Neuronal stem cell (in vitro differentiated cells): ENCODE data around the gene MED12L.
A peak's percentile ranks its signal among the peaks of the same experiment; 100 is the strongest.

Experiments
- DNase-seq: peaks from one replicate; pipeline ENCODE4 v3.0.0-alpha.2; 2013; ENCODE audit warnings: low spot score
- H2AFZ ChIP-seq: one replicate; pipeline ENCODE4 v1.6.1; 2013; ENCODE audit warnings: mild to moderate bottlenecking, low read length, inconsistent platforms
- H2AK5ac ChIP-seq: 2 replicates; pipeline ENCODE4 v1.6.1; 2013; ENCODE audit warnings: low read depth, mild to moderate bottlenecking, inconsistent platforms, low read length, moderate library complexity, mixed read lengths
- H2BK120ac ChIP-seq: 2 replicates; pipeline ENCODE4 v1.6.1; 2013; ENCODE audit warnings: low read depth, mild to moderate bottlenecking, inconsistent platforms, low read length, moderate library complexity, mixed read lengths
- H2BK12ac ChIP-seq: one replicate; pipeline ENCODE4 v1.6.1; 2013; ENCODE audit warnings: low read length, inconsistent platforms
- H2BK15ac ChIP-seq: 2 replicates; pipeline ENCODE4 v1.6.1; 2013; ENCODE audit warnings: mild to moderate bottlenecking, low read length, inconsistent platforms, mixed read lengths
- H2BK5ac ChIP-seq: one replicate; pipeline ENCODE4 v1.6.1; 2013; ENCODE audit warnings: inconsistent platforms, mild to moderate bottlenecking, low read length, moderate library complexity
- H3K14ac ChIP-seq: one replicate; pipeline ENCODE4 v1.6.1; 2013; ENCODE audit warnings: low read length, inconsistent platforms
- H3K18ac ChIP-seq: 2 replicates; pipeline ENCODE4 v1.6.1; 2013; ENCODE audit warnings: low read length, inconsistent platforms
- H3K23ac ChIP-seq: 2 replicates; pipeline ENCODE4 v1.6.1; 2013; ENCODE audit warnings: low read depth, mild to moderate bottlenecking, mixed read lengths, low read length, inconsistent platforms; ENCODE audit not compliant: poor library complexity
- H3K27ac ChIP-seq: replicated peaks from 3 replicates; pipeline ENCODE4 v1.5.1; 2013; ENCODE audit warnings: low read length, inconsistent platforms
- H3K27me3 ChIP-seq, 3 experiments: 2 replicates each; pipeline ENCODE4 v1.6.1; 2013; ENCODE audit warnings: low read length in 3 of 3, mild to moderate bottlenecking in 2 of 3, inconsistent platforms in 1 of 3, low read depth in 1 of 3, mixed read lengths in 1 of 3, moderate library complexity in 1 of 3; ENCODE audit not compliant: control insufficient read depth in 3 of 3, insufficient read depth in 3 of 3
- H3K36me3 ChIP-seq, 2 donors: replicated peaks in 1 of 2; 2 replicates each; pipeline ENCODE4 v1.6.1; 2013; ENCODE audit warnings: low read length in 2 of 2; ENCODE audit not compliant: control insufficient read depth in 2 of 2, insufficient read depth in 2 of 2
- H3K4ac ChIP-seq: 2 replicates; pipeline ENCODE4 v1.6.1; 2013; ENCODE audit warnings: inconsistent platforms, mild to moderate bottlenecking, low read length, moderate library complexity
- H3K4me1 ChIP-seq, 2 donors: 1 replicate in 1 of 2; 2 replicates in 1 of 2; pipeline ENCODE4 v1.6.1; 2013; ENCODE audit warnings: low read length in 2 of 2, low read depth in 1 of 2; ENCODE audit not compliant: control insufficient read depth in 2 of 2, insufficient read depth in 1 of 2
- H3K4me2 ChIP-seq: one replicate; pipeline ENCODE4 v1.6.1; 2013; ENCODE audit warnings: mild to moderate bottlenecking, low read length, inconsistent platforms; ENCODE audit not compliant: insufficient read depth, poor library complexity, severe bottlenecking
- H3K4me3 ChIP-seq, 2 donors: 2 replicates each; pipeline ENCODE4 v1.5.1; 2013; ENCODE audit warnings: low read length in 2 of 2, mild to moderate bottlenecking in 2 of 2, inconsistent platforms in 1 of 2, moderate library complexity in 1 of 2
- H3K79me1 ChIP-seq: one replicate; pipeline ENCODE4 v1.6.1; 2013; ENCODE audit warnings: low read depth, mild to moderate bottlenecking, inconsistent platforms, low read length, moderate library complexity
- H3K9ac ChIP-seq: one replicate; pipeline ENCODE4 v1.6.1; 2013; ENCODE audit warnings: mild to moderate bottlenecking, low read depth, low read length, inconsistent platforms; ENCODE audit not compliant: poor library complexity
- H3K9me3 ChIP-seq, 2 donors: replicated peaks in 1 of 2; 2 replicates each; pipeline versions ENCODE3 to v1.6.1; 2013; ENCODE audit warnings: low read length in 2 of 2, mild to moderate bottlenecking in 2 of 2, inconsistent platforms in 1 of 2, low read depth in 1 of 2, mixed read lengths in 1 of 2, moderate library complexity in 1 of 2; ENCODE audit not compliant: control insufficient read depth in 2 of 2, insufficient read depth in 1 of 2
- H4K8ac ChIP-seq: one replicate; pipeline ENCODE4 v1.6.1; 2013; ENCODE audit warnings: low read depth, mild to moderate bottlenecking, inconsistent platforms, low read length, moderate library complexity
- H4K91ac ChIP-seq: one replicate; pipeline ENCODE4 v1.6.1; 2013; ENCODE audit warnings: low read length, low read depth, mild to moderate bottlenecking, inconsistent platforms; ENCODE audit not compliant: poor library complexity
- WGBS, 2 donors: extraction: QIAGEN DNeasy Blood & Tissue Kit; methylation state at CpG; one replicate each; pipeline ENCODE4 v1.1.7; 2013; ENCODE audit warnings: missing lambda C conversion rate in 2 of 2, mixed read lengths in 1 of 2; ENCODE audit not compliant: insufficient read length in 2 of 2, insufficient replicate concordance in 1 of 2; ENCODE audit errors: extremely low coverage in 2 of 2; 5-methylcytosine and 5-hydroxymethylcytosine counted together

The MED12L gene

DNA sequence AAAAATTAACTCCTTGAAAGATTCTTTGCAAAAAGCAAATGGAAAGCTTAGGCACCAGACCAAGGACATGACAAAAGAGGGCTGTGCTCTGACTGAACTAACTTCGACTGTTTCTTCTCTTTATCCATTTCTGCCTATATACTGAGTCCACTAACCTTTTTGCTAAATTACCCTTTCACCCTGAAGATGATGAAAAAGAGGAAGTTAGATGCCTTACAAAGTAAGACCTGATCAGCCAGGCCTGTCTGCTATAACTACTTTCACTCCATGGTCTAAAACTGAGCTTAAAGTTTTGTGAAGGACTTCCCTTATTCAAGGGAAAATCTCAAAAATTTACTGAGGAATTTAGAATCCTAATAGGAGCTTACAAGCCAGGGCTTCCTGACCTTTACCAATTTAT, 381.6 kb downstream of the MED12L start:
- Histone ChIP-seq H2BK12ac (no peak overlapping the region), H3K4me2 (no peak overlapping the region), H3K14ac (no peak overlapping the region), H4K91ac (no peak overlapping the region), H3K79me1 (no peaks in the 10 kb centered on the region), H3K27me3 (peaks cover 0 to 18% (median 0%) of the 10 kb centered on the region in 3 experiments), H3K4ac (no peak overlapping the region), H4K8ac (no peak overlapping the region), H3K4me3 (no peak overlapping the region), H3K27ac (no peak overlapping the region), H2BK120ac (no peak overlapping the region), H3K36me3 (no peaks in the 10 kb centered on the region), H2BK15ac (no peak overlapping the region), H3K18ac (no peak overlapping the region), H3K9ac (no peak overlapping the region), H2AK5ac (no peak overlapping the region), H3K23ac (no peak overlapping the region), H2AFZ (no peak overlapping the region), H3K4me1 (no peaks in the 10 kb centered on the region), H3K9me3 (no peaks in the 10 kb centered on the region), H2BK5ac (no peak overlapping the region)
- WGBS, 2 donors = no CpG with 5 or more reads among the region's 1 CpG
- DNase-seq = no peak

DNA sequence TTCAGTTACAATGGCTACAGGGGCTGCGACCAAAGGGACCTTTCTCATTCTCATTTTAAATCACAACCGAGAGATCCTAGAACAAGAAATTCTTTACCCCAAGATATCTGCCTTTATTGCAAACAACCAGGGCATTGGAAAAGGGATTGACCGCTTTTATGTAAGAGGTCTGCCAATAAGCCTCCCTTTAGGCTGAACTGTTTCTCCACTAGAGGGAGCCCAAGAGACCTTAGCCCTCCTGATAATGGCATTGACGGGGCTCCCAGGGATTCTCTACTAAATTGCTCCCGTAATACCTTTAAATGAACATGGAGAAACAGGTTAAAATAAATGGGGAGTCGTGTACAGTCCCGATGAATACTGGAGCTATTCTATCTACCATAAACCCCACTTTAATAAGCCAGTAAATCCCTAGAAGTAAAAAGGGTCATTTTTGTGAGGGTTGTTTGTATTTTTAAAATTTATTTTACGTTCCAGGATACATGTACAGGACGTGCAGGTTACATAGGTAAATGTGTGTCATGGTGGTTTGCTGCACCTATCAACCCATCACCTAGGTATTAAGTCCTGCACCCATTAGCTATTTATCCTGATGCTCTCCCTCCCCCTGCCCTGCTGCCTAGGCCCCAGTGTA, 382.9 kb downstream of the MED12L start:
- no peak overlapping the region for H3K18ac ChIP-seq
- no peak overlapping the region for H4K91ac ChIP-seq
- H3K23ac ChIP-seq = no peak overlapping the region
- DNase-seq = peak; percentile 57
- no peak overlapping the region for H2BK5ac ChIP-seq
- H3K79me1 ChIP-seq = no peaks in the 10 kb centered on the region
- no peak overlapping the region for H2AFZ ChIP-seq
- no peak overlapping the region for H3K4me3 ChIP-seq
- WGBS, 2 donors = no CpG with 5 or more reads among the region's 9 CpGs
- H3K4me2 ChIP-seq = no peak overlapping the region
- H3K27ac ChIP-seq = no peak overlapping the region
- H3K4ac ChIP-seq = no peak overlapping the region
- H3K27me3 ChIP-seq = peaks cover 0 to 7% (median 0%) of the 10 kb centered on the region in 3 experiments
- H3K9ac ChIP-seq = no peak overlapping the region
- H4K8ac ChIP-seq = no peak overlapping the region
- H3K4me1 ChIP-seq = no peaks in the 10 kb centered on the region
- H3K9me3 ChIP-seq = no peaks in the 10 kb centered on the region
- H3K36me3 ChIP-seq = no peaks in the 10 kb centered on the region
- H2BK15ac ChIP-seq = no peak overlapping the region
- H2AK5ac ChIP-seq = no peak overlapping the region
- H3K14ac ChIP-seq = no peak overlapping the region
- H2BK12ac ChIP-seq = no peak overlapping the region
- no peak overlapping the region for H2BK120ac ChIP-seq

DNA sequence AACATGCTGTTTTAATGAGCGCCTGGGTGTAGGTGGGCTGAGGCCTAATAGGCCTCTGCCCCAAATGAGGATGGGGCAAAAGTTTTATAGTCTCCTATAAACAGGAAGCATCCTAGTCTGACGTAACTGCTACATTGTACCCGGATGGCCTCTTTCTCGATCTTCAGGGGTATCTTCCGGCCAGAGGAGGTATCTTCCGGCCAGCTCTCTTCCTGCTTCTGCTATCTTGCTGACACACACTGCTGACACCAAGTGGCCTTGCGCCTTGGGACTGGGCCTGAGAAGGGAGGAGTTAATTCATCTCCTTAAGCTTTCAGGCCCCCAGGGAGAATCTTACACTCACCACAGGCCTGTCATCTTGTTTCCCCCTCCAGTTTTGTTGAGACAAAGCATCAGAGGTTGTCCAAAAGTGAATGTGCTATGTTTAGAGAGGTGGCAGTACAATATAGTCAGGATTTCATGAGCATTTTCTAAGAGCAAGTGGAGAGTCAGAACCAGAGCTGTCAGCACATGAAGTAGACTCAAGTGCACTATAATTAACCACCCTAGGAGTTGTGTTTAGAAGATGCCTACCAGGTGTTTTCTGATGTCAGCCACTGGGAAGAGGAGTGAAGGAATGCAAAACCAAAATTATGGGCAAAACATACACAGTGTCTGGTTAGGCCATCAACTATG, 391.0 kb downstream of the MED12L start:
- Histone ChIP-seq H4K8ac (no peak overlapping the region), H4K91ac (no peak overlapping the region), H3K36me3 (no peaks in the 10 kb centered on the region), H3K9me3 (no peaks in the 10 kb centered on the region), H3K27me3 (no peaks in the 10 kb centered on the region), H2BK120ac (no peak overlapping the region), H3K4me1 (peaks cover 0 to 3% of the 10 kb centered on the region in 2 donors), H2AK5ac (no peak overlapping the region), H3K14ac (no peak overlapping the region), H2BK15ac (no peak overlapping the region), H3K23ac (no peak overlapping the region), H3K9ac (no peak overlapping the region), H3K79me1 (no peaks in the 10 kb centered on the region), H2BK12ac (no peak overlapping the region), H3K4ac (no peak overlapping the region), H3K18ac (no peak overlapping the region), H3K4me3 (no peak overlapping the region), H2AFZ (no peak overlapping the region), H3K27ac (no peak overlapping the region), H2BK5ac (no peak overlapping the region), H3K4me2 (no peak overlapping the region)
- DNase-seq = no peak
- no CpG with 5 or more reads among the region's 7 CpGs for WGBS, 2 donors

- DNase-seq = no peak
- H2BK15ac ChIP-seq = no peak overlapping the region
- no CpG with 5 or more reads among the region's 2 CpGs for WGBS, 2 donors
Measured at GRCh38 chr3:151477591-151478334, 392.3 kb downstream of the MED12L start.

More at GRCh38 chr3:151477591-151478334, 392.3 kb downstream of the MED12L start:
- no peak overlapping the region for H2AFZ ChIP-seq
- no peak overlapping the region for H2AK5ac ChIP-seq
- H3K4me3 ChIP-seq = no peak overlapping the region
- no peak overlapping the region for H3K4me2 ChIP-seq
- H3K4me1 ChIP-seq = peaks cover 0 to 3% of the 10 kb centered on the region in 2 donors
- no peak overlapping the region for H2BK120ac ChIP-seq
- no peaks in the 10 kb centered on the region for H3K9me3 ChIP-seq
- H3K9ac ChIP-seq = no peak overlapping the region
- H3K14ac ChIP-seq = no peak overlapping the region
- no peaks in the 10 kb centered on the region for H3K27me3 ChIP-seq
- no peaks in the 10 kb centered on the region for H3K79me1 ChIP-seq
- no peak overlapping the region for H2BK12ac ChIP-seq
- no peak overlapping the region for H3K23ac ChIP-seq
- H2BK5ac ChIP-seq = no peak overlapping the region
- H3K36me3 ChIP-seq = no peaks in the 10 kb centered on the region
- no peak overlapping the region for H4K8ac ChIP-seq
- H3K27ac ChIP-seq = no peak overlapping the region
- no peak overlapping the region for H3K4ac ChIP-seq
- H3K18ac ChIP-seq = no peak overlapping the region
- no peak overlapping the region for H4K91ac ChIP-seq
